HG03575 (cell line): Measurements from ENCODE around the gene KIAA0319L.

Experiments used
- ATAC-seq: cut with Tn5 transposase; IDR thresholded peaks from one replicate; pipeline ENCODE4 v1.9.1; 2021; ENCODE audit not compliant: unreplicated experiment, insufficient number of reproducible peaks, low FRiP score; ENCODE audit errors: extremely low read depth

KIAA0319L gene

DNA sequence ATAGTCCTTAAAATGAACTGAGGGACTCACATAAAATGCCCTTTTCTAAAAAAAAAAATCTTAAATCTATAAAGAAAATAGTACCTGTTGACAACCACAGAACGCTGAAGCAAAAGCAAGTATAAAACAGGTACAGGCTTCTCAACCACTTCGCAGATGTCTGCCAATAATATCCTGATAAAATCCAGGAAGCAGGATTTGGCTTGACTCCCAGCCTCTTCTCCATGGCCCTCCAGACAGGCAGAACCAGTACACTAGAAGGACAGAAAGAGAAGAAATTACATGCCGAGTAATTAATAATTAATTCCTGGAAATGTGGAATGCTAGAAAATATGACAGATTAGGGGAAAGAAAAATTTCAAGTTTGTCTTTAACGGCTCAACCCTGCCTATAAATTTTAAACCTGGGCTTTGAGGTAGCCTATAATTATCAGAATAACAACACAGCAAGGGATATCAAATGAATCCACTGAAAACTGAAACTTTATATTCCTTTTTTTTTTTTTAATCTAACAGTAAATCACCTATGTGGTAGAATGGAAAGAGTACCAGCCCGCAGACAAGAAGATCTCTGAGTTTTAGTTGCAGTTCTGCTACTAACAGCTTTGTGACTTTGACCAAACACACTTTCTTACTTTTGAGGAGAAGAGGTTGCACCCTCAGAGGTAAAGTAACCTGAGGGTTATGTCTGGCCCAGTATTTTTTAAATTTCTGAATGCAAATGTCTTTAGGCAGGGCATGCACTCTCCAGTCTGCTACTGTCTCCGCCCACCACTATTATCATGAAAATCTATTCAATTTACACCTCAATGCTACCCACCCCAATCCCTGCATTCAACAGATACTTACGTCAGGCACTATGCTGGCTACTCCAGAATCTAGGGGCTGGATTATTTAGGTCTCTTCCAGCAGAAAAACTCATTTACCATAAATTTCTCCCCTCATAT lies 2.7 kb downstream of the KIAA0319L start:
- no peak for ATAC-seq

DNA sequence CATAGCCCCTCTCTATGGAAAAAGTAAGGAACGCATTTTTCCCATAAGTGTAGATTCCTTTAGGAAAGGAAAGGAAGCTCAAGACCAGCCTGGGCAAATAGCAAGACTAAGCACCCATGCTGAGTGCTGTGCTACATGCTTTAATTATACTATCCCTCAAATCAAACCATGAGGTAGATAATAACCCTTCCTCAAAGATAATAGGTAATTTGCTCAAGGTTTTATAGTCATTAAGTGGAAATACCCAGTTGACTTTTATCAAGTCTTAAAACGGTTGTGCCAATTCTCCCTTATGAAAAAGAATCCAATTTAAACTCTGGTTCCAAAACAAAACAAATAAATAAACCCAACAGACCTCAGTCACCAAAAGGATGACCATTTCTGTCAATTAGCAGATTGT lies 3.4 kb downstream of the KIAA0319L start:
- ATAC-seq = no peak

DNA sequence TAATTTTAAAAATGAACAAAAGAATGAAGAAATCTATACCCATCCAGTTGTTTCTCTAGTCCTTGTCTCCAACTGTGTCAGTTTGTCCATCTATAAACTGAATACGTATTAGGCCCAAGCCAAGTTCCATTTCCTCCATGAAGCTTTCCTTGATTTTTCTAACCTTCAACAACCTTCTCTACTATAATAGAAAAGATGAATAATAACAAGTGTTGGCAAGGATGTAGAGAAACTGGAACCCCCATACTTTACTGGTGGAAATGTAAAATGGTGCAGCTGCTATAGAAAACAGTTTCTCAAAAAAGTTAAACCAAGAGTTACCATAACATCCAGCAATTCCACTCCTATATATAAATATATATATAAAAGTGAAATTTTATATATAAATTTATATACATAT lies 10.6 kb downstream of the KIAA0319L start:
- no peak for ATAC-seq

DNA sequence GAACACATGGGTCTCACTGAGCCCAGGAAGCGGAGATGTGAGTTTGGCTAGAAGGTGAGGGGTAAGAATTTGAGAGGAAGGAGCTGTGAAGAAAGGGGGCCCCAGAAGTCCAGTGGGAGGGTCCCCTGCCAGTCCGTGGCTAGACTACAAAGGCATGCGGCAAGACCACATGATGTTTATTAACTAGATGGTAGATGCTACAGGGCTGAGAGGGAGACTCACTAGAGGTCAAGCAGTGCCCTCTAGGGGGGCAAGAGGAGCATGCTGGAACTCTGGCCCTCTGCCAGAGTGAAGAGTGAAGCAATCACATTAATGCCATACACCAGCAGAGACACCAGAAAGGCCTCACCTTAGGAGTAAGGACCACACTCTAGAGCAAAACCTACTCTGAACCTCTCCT lies 12.2 kb downstream of the KIAA0319L start:
- no peak for ATAC-seq

DNA sequence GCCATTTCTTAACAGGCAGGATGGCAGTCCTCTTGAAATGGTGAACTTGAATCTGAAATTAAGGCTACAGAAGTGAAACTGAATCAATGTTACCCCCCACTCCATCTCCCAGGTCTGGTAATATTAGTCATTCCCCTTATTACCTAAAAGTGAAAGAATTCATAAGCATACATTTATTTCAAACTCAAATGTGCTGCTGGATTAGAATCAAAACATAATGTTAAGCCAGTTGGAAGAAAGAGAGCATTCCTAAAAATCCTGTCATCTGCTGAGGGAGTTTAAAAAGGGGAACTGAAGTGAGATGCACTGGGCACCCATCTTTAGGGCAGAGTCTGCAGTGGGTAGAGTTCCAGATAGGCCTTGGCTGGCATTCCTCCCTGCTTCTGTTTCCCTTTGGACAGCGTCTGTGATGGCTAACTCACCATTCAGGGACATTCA lies 17.4 kb downstream of the KIAA0319L start:
- no peak for ATAC-seq

DNA sequence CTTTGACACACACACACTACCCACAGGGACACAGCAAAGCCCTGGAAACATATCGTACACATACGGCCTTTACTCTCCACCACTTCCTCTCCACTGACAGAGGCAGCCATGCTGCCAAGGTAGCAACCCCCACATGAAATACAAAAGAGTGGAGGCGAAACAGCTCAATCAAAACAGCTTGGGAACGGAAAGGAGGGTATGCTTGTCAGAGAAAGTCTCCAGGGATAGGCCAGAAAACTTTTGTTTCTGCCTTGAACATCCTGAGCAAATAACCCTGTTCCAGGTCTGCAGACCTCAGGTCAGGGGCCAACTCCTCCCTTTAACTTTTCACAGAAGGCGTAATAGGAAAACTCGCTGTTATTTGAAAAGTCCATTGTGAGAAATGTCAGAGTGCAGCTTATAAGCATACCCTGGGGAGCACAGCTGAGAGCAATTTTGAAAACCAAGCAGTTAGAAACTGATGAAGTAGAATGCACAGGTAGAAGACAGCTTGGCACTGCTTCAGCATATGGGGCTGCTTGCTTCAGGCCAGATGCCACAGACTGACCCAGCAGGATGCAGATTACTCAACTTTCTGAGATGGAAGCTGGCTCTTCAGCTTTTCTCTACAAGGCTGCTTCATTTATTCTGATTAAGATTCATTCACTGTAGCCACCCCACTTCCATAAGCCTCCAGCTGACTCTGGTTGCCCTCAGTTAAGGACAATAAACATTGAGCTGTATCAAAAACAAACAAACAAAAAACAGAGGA lies 18.0 kb downstream of the KIAA0319L start:
- ATAC-seq = no peak

DNA sequence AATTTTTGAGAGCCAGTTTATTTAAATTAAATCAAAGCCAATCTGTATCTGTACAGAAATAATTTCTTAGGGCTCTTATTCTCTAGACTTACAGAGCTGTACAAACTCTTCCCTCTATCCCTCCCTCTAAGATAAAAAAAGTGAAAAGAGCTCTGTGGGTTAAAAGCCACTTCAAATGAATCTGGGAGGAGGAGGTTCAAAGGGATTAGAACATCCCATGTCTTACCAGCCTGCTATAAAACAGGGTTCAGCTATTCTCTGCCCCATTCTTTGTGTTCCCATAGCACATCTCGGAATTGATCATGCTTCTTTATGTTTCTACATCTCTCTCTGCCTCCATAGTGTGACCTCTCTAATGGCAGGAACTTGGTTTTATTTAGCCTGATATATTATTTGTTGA lies 19.4 kb downstream of the KIAA0319L start:
- no peak for ATAC-seq

DNA sequence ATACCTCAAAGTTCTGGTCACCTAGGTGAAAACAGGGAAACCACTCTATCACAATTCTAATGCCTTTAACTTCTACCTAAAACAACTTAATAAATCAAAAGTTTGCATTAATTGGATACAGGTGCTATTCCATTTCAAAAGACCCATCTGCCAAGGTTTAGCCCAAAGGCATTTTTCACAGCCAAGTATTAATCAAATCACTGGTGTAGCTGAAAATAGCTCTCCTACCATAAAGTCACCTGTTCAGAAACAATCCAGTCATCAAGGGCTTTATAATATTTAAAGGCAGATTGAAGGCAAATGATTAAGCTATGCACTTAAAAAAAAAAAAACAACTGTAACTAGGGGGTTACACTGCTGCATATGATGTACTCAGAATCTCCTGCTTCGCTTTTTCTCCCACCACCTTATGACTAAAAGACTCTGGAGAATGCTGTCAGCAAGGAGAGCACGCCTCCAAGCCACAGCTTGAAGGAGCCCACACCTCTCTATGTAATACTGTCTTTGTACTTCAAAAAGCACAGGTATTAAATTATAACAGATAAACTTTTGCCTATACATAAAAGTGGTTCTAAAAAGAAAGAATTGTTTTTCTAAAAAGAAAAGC lies 20.5 kb downstream of the KIAA0319L start:
- no peak for ATAC-seq

DNA sequence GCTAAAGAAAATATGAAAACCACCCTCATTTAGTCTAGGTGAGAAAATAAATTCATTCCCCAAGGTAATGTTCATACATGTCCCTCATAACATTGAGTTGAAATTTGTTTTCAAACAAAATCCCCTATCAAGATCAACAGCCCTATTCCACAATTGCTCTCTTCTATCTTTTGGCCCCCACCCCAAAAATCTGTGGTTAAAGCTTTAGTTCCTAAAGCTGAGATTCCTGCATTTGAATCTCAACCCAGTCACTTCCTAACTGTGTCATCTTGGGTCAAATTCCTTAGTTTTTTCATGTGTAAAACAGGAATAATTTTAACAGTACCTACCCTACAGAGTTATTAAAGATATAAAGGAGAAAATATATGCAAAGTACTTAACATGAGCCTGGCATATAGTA lies 22.0 kb downstream of the KIAA0319L start:
- ATAC-seq = no peak

DNA sequence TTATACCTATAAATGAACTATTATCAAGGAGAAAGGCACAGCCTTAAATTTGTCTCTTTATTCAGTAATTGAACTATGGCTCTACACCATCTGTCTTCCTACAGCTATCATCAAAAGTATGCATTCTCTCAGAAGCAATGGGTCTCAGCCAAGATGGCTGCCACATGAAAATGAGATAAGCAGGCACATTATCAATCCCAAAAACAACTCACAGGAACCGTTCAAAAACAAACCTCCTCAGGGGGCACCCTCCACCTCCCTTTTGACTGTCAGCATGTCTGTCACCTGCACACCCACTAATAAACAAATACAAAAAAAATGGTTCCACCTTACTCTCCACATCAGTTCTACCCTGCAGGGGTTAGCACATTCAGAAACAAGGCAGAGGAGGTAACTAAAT lies 23.6 kb downstream of the KIAA0319L start:
- ATAC-seq = no peak

DNA sequence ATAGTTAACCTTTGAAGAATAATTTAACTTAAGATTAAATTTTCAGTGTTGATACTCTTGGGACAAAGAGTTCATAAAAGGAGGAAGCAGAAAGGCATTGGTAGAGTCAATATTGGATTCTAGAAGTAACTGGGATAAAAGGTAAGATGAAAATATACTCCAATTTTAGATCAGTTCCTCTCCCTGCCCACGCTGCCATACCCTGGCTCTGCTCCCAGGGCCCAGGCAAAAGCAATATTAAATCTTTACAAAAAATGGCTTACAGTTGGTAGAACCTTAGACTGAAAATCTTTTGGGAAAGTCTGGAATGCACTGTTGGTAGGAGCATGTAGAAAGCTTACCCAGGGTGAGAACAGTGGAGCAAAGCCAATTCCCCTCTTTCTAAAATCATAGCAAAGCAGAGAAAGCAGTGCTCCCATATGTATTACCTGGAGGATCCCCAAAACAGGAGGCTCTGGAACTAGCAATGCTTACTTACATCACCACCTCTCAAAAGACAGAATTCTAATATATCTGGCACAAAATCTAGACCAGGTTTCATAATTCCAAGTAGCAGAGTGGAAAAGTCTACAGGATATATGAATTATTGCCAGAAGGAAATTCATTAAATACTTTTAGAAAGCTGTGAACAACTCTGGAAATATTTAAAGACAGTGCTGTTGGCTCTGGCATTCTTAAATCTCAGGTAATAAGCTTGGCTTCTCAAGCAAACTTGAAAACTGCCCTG lies 24.5 kb downstream of the KIAA0319L start:
- ATAC-seq = no peak

DNA sequence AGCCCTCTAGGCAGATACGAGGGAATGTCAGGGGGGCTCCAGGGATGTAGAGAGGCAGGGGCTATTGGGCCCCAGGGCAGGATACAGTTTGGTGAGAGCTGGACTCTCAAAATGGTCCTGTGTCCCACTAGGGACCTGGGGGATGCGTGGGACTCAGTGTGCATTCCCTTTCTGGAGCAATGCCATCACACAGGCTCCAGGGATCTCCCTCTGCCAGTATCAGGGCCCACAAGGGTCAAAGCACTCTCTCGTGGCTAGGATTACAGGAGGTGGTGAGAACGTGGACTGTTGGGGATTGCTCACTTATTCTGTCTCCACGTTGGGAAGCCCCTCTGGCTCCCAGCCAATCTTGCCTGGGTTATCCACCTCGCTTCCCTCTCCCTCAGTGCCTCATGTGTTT lies 25.8 kb downstream of the KIAA0319L start:
- ATAC-seq = no peak

DNA sequence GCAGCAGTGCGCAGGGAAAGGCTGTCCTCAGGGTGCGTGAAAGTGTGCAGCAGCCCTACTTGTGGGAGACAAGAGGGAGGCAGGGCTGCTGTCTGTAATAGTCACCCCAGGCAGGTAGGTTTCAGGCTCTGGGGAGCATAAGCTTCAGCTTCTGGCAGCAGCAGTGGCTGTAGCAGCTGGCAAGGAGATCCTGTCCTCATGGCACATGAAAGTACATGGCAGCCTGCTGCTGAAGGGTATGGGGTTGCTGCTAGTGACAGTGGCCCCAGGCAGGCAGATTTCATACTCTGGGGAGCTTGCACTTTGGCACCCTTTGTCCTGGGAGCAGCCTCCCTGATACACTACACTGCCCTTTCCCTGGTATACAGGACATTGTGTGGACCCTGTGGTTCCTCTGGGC lies 26.3 kb downstream of the KIAA0319L start:
- no peak for ATAC-seq

DNA sequence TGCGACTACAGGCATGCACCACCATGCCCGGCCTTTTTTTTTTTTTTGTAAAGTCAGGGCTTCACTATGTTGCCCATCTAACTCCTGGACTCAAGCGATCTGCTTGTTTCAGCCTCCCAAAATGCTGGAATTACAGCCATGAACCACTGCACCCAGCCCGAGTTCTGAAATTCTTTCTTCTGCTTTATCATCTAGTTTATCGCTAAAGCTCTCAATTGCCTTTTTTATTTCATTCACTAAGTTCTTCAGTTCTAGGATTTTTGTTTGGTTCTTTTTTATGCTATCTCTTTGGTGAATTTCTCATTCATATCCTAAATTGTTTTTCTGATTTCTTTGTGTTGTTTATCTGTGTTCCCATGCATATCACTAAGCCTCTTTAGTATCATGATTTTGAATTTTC lies 27.0 kb downstream of the KIAA0319L start:
- no peak for ATAC-seq

DNA sequence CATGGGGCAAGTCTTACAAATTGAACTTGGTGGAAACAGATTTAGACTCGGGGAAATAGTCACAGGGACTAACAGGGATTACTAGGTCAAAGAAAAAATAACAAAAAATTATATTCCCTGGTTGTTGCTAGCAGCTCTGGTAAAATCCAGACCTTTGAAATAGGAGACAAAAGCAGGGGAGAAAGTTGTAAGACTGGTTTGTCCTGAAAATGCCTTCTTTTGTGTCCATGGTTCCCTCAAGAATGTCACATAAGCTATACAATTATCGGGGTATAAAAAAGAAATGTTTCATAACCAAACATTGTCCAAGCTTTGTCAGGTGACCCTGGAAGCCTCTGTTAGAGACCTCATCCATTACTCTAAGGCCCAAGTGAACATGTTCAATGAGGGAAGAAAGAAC lies 33.1 kb downstream of the KIAA0319L start:
- ATAC-seq = no peak

DNA sequence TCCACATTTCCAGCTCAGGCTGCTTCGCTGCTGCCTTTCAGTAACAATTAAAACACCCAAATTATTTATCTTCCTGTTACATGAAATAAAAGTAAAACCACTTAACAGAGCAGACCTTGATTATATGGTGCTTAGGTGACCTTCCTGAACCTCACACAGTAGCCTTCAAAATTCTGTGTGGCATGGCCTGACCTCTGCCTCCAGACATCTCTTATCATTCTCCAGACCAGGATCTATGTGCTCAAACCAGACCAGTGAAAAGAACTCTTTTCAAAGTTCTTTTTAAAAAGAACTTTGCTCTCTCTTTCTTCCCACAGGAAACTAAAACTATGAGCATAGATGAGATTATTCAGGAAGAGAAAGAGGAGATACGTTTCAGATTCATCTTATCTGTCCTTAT lies 37.8 kb downstream of the KIAA0319L start:
- no peak for ATAC-seq

DNA sequence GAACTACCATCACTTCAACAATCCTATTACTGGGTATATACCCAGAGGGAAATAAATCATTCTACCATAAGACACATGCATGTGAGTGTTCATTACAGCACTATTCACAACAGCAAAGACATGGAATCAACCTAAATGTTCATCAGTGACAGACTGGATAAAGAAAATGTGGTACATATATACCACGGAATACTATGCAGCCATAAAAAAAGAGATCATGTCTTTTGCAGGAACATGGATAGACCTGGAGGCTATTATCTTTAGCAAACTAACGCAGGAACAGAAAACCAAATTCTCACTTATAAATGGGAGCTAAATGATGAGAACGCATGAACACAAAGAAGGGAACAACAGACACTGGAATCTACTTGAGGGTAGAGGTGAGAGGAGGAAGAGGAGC lies 39.0 kb downstream of the KIAA0319L start:
- ATAC-seq = no peak

DNA sequence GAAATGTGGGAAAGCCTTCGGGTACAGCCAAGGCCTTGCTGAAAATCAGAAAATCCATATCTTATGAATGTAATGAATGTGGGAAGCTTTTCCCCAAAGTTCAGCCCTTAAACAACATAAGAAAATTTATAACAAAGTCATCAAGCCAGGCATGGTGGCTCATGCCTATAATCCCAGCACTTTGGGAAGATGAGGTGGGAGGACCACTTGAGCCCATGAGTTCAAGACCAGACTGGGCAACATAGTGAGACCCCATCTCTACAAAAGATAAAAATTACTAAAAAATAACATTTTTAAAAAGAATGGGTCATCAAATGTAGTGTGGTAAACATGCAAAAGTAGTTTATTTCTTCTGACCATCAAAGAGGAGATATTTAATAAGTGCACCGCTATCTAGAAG lies 45.9 kb downstream of the KIAA0319L start:
- no peak for ATAC-seq

DNA sequence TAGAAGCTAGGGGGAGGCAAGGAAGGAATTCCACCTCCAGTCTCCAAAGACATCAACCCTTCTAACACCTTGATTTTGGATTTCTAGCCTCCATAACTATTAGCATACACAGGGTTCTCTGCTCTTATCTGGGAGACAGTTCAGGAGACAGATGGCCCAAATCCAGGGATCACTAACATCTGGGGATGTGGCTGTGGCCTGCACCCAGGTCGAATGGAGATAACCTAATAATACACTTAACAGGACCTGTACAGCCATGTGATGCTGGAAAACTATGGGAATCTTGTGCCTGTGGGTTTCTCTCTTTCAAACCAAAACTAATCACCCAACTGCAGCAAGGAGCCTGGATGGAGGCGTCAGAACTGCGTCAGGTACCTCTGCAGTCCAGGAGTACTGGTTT lies 47.6 kb downstream of the KIAA0319L start:
- no peak for ATAC-seq
